GM06990 (cell line): ENCODE measurements around the gene PSMB11.

Experiments used
- DNase-seq: peaks from one replicate; pipeline ENCODE4 v3.0.0-alpha.2; 2011; ENCODE audit not compliant: insufficient read length; ENCODE audit errors: extremely low read depth
- H3K27me3 ChIP-seq: replicated peaks from 2 replicates; pipeline ENCODE4 v1.6.0; 2011; ENCODE audit warnings: low read length; ENCODE audit not compliant: control insufficient read depth, insufficient read depth
- H3K36me3 ChIP-seq: 2 replicates; pipeline ENCODE4 v1.5.1; 2011; ENCODE audit warnings: low read length; ENCODE audit not compliant: control insufficient read depth, insufficient read depth
- H3K4me3 ChIP-seq: replicated peaks from 2 replicates; pipeline ENCODE4 v1.5.1; 2011; ENCODE audit warnings: low read depth, mild to moderate bottlenecking, control low read depth, low read length
- CTCF ChIP-seq: IDR thresholded peaks from 2 replicates; pipeline ENCODE4 v1.5.1; 2011; ENCODE audit warnings: low read length, control low read depth, mild to moderate bottlenecking, inconsistent platforms; ENCODE audit not compliant: insufficient read depth, poor library complexity, severe bottlenecking

PSMB11 gene

GRCh38 chr14:23086565-23086964, 44.6 kb downstream of the PSMB11 start:
- Histone ChIP-seq H3K4me3 (no peak overlapping the region), H3K36me3 (peaks cover 11% of the 10 kb centered on the region), H3K27me3 (no peaks in the 10 kb centered on the region)
- TF ChIP-seq CTCF = no peak
- DNase-seq = no peak

- Histone ChIP-seq H3K27me3 (no peaks in the 10 kb centered on the region), H3K4me3 (no peak overlapping the region), H3K36me3 (peaks cover 8% of the 10 kb centered on the region)
- TF ChIP-seq CTCF = no peak
- DNase-seq = no peak
Observed at GRCh38 chr14:23089498-23090253, 47.7 kb downstream of the PSMB11 start.

- Histone ChIP-seq H3K36me3 (peaks cover 8% of the 10 kb centered on the region), H3K4me3 (no peak overlapping the region), H3K27me3 (no peaks in the 10 kb centered on the region)
- TF ChIP-seq CTCF = no peak
- DNase-seq = no peak
Observed at GRCh38 chr14:23090254-23090636, 48.2 kb downstream of the PSMB11 start.

GRCh38 chr14:23091294-23092225, 49.5 kb downstream of the PSMB11 start:
- TF ChIP-seq CTCF = no peak
- H3K27me3 ChIP-seq = no peaks in the 10 kb centered on the region
- DNase-seq = no peak

GRCh38 chr14:23093104-23093503, 51.1 kb downstream of the PSMB11 start:
- Histone ChIP-seq H3K27me3 (no peaks in the 10 kb centered on the region), H3K36me3 (peaks cover 12% of the 10 kb centered on the region), H3K4me3 (no peak overlapping the region; the same call in 1 of the 2 replicates)
- DNase-seq = no peak
- TF ChIP-seq CTCF = no peak

More at GRCh38 chr14:23091294-23092225, 49.5 kb downstream of the PSMB11 start:
- Histone ChIP-seq H3K36me3 (peaks cover 6% of the 10 kb centered on the region), H3K4me3 (no peak overlapping the region)
